Measurements from ENCODE around the gene INPPL1. TPM values are rescaled to one million over a fixed set of nuclear protein-coding genes. Genes with fewer than 3 reads are reported as not detected.

The INPPL1 gene
- polyA plus RNA-seq, 4 donors: 122 to 185 (median 163) TPM

- DNase-seq (ENCODE audit: low read depth in 4 of 4, low spot score in 3 of 4): no peak
Measured at GRCh38 chr11:72274435-72274834, 49.9 kb downstream of the INPPL1 start.

- DNase-seq (ENCODE audit: low read depth in 4 of 4, low spot score in 3 of 4): no peak
Measured at GRCh38 chr11:72278905-72279304, 54.3 kb downstream of the INPPL1 start.

- DNase-seq (ENCODE audit: low read depth in 4 of 4, low spot score in 3 of 4): no peak
Measured at GRCh38 chr11:72280037-72280436, 55.5 kb downstream of the INPPL1 start.

- DNase-seq (ENCODE audit: low read depth in 4 of 4, low spot score in 3 of 4): no peak
Measured at GRCh38 chr11:72280726-72281315, 56.3 kb downstream of the INPPL1 start.

- no peak for DNase-seq (ENCODE audit: low read depth in 4 of 4, low spot score in 3 of 4)
Measured at GRCh38 chr11:72283947-72284346, 59.4 kb downstream of the INPPL1 start.

GRCh38 chr11:72287293-72287692 is 62.7 kb downstream of the INPPL1 start:
- DNase-seq (ENCODE audit: low read depth in 4 of 4, low spot score in 3 of 4): no peak

Other genes starting within 250 kb of the INPPL1 start
- 10 to 100 TPM in 1 of 4 donors, 1 to 10 TPM in 3; 6.7 to 13.6 (median 9.2) TPM for gene IL18BP, start 225.9 kb upstream of the INPPL1 start, polyA plus RNA-seq (ENCODE audit: insufficient read length in 4 of 4)
- 100 to 1,000 TPM; 232 to 325 (median 266) TPM for gene NUMA1, start 144.2 kb upstream of the INPPL1 start, polyA plus RNA-seq (ENCODE audit: insufficient read length in 4 of 4)
- gene LRRC51, start 143.9 kb upstream of the INPPL1 start, polyA plus RNA-seq (ENCODE audit: insufficient read length in 4 of 4): 10 to 100 TPM; 13.0 to 30.4 (median 23.9) TPM
- gene LAMTOR1, start 121.5 kb upstream of the INPPL1 start, polyA plus RNA-seq (ENCODE audit: insufficient read length in 4 of 4): 100 to 1,000 TPM in 2 of 4 donors, 10 to 100 TPM in 2; 95.8 to 125 (median 104) TPM
- not detected for gene TOMT, start 118.8 kb upstream of the INPPL1 start, polyA plus RNA-seq (ENCODE audit: insufficient read length in 4 of 4)
- 10 to 100 TPM; 30.0 to 53.0 (median 47.6) TPM for gene ANAPC15, start 112.1 kb upstream of the INPPL1 start, polyA plus RNA-seq (ENCODE audit: insufficient read length in 4 of 4)
- gene FOLR3, start 89.0 kb upstream of the INPPL1 start, polyA plus RNA-seq (ENCODE audit: insufficient read length in 4 of 4): 1 to 10 TPM in 3 of 4 donors, not detected in 1; 1.6 to 2.7 (median 2.2) TPM
- gene FOLR1, start 32.6 kb upstream of the INPPL1 start, polyA plus RNA-seq (ENCODE audit: insufficient read length in 4 of 4): 10 to 100 TPM; 11.1 to 54.9 (median 43.2) TPM
- 10 to 100 TPM; 10.4 to 44.4 (median 12.1) TPM for gene FOLR2, start 8.0 kb upstream of the INPPL1 start, polyA plus RNA-seq (ENCODE audit: insufficient read length in 4 of 4)
- gene PHOX2A, start 19.4 kb downstream of the INPPL1 start, polyA plus RNA-seq (ENCODE audit: insufficient read length in 4 of 4): under 1 TPM in 2 of 4 donors, not detected in 2; 0.34 to 0.42 TPM
- gene CLPB, start 209.8 kb downstream of the INPPL1 start, polyA plus RNA-seq (ENCODE audit: insufficient read length in 4 of 4): 10 to 100 TPM in 3 of 4 donors, 1 to 10 TPM in 1; 6.7 to 14.5 (median 13.7) TPM

Measured in left renal pelvis (tissue), 4 donors.